Tibial artery (tissue), 4 donors: ENCODE results near the gene VASH2.
"Not testable (repeated sequence)": the region's sequence is repeated elsewhere in the genome, so short reads cannot be mapped to it uniquely, and the experiment has no call there.

Source experiments
- DNase-seq, 2 donors: peaks; one replicate each; pipeline ENCODE4 v3.0.0-alpha.2; 2019
- H3K27ac ChIP-seq, 2 donors: fragments of 200-600 bp; sonication (generic) in 1 of 2; 1 replicate in 1 of 2; 2 replicates in 1 of 2; pipeline ENCODE4 v1.5.1; 2018 to 2019; ENCODE audit warnings: mild to moderate bottlenecking in 1 of 2
- H3K27me3 ChIP-seq, 2 donors: fragments of 200-600 bp; sonication (generic) in 1 of 2; one replicate each; pipeline versions ENCODE4 v1.5.1 to v1.6.0; 2016 to 2019
- H3K36me3 ChIP-seq, 3 donors: fragments of 200-600 bp; sonication (generic) in 2 of 3; one replicate each; pipeline ENCODE4 v1.5.1; 2016 to 2019; ENCODE audit warnings: mild to moderate bottlenecking in 2 of 3
- H3K4me1 ChIP-seq, 4 donors: fragments of 200-600 bp; sonication (generic) in 2 of 4; 1 replicate in 3 of 4; 2 replicates in 1 of 4; pipeline ENCODE4 v1.5.1; 2016 to 2019
- H3K4me3 ChIP-seq, 2 donors: fragments of 200-600 bp; sonication (generic) in 1 of 2; 1 replicate in 1 of 2; 2 replicates in 1 of 2; pipeline ENCODE4 v1.5.1; 2018 to 2019; ENCODE audit warnings: mild to moderate bottlenecking in 2 of 2
- H3K9me3 ChIP-seq, 3 donors: fragments of 200-600 bp; sonication (generic) in 1 of 3; one replicate each; pipeline ENCODE4 v1.5.1; 2016 to 2019
- CTCF ChIP-seq, 2 experiments: fragments of 200-600 bp in 1 of 2; fragments of 450-650 bp in 1 of 2; IDR thresholded peaks; one replicate each; pipeline ENCODE4 v1.5.1; 2017 to 2019; ENCODE audit warnings: antibody characterized with exemption in 2 of 2, mild to moderate bottlenecking in 1 of 2, moderate library complexity in 1 of 2
- intact Hi-C: fragments of 100-400 bp; cut with DNase I; formaldehyde crosslinking; loops from one replicate; pipeline ENCODE4 v1.15.0; 2023; ENCODE audit warnings: low total_unique reads

The VASH2 gene

GRCh38 chr1:212984522-212985291 is 34.4 kb downstream of the VASH2 start:
- TF ChIP-seq CTCF (IDR thresholded peaks at IDR 0.05), result no peak
- H3K9me3 ChIP-seq, result no peaks in the 10 kb centered on the region
- no peak for DNase-seq
- peaks cover 6 to 8% (median 7%) of the 10 kb centered on the region in 3 donors for H3K36me3 ChIP-seq
- no peaks in the 10 kb centered on the region for H3K27me3 ChIP-seq
- peaks cover 0 to 16% (median 0%) of the 10 kb centered on the region in 4 donors for H3K4me1 ChIP-seq
- intact Hi-C loops, result no loop called here
- no peak overlapping the region for H3K4me3 ChIP-seq
- H3K27ac ChIP-seq, result no peak overlapping the region

- Histone ChIP-seq H3K27me3 (no peaks in the 10 kb centered on the region), H3K9me3 (no peaks in the 10 kb centered on the region), H3K4me1 (peaks cover 0 to 11% (median 0%) of the 10 kb centered on the region in 4 donors), H3K36me3 (peaks cover 9 to 13% (median 13%) of the 10 kb centered on the region in 3 donors), H3K27ac (no peak overlapping the region), H3K4me3 (no peak overlapping the region)
- no peak for TF ChIP-seq CTCF (IDR thresholded peaks at IDR 0.05)
- DNase-seq, result no peak
- intact Hi-C loops, result no loop called here
These were observed 36.2 kb downstream of the VASH2 start for GRCh38 chr1:212986551-212986950.

- DNase-seq, result no peak
- Histone ChIP-seq H3K27me3 (no peaks in the 10 kb centered on the region), H3K9me3 (no peaks in the 10 kb centered on the region), H3K4me1 (no peaks in the 10 kb centered on the region), H3K27ac (no peak overlapping the region), H3K36me3 (peaks cover 13 to 21% (median 13%) of the 10 kb centered on the region in 3 donors), H3K4me3 (no peak overlapping the region)
- intact Hi-C loops, result no loop called here
- no peak for TF ChIP-seq CTCF (IDR thresholded peaks at IDR 0.05)
These were observed 37.5 kb downstream of the VASH2 start for GRCh38 chr1:212987702-212988322.

GRCh38 chr1:212990276-212990675 is 39.9 kb downstream of the VASH2 start:
- TF ChIP-seq CTCF (IDR thresholded peaks at IDR 0.05), result no peak
- H3K36me3 ChIP-seq, result peaks cover 24 to 45% (median 27%) of the 10 kb centered on the region in 3 donors
- no peak for DNase-seq

GRCh38 chr1:212993960-212994359 is 43.6 kb downstream of the VASH2 start:
- H3K4me1 ChIP-seq, H3K4me3 ChIP-seq, H3K27ac ChIP-seq, H3K27me3 ChIP-seq, DNase-seq, H3K9me3 ChIP-seq: not testable (repeated sequence)
- intact Hi-C loops, result loop anchor here (10.0 kb wide), 1 partner anchor 179 kb away; no protein-coding TSS in a partner anchor
- peaks cover 47 to 73% (median 50%) of the 10 kb centered on the region in 3 donors for H3K36me3 ChIP-seq

More at GRCh38 chr1:212990276-212990675, 39.9 kb downstream of the VASH2 start:
- no peaks in the 10 kb centered on the region for H3K27me3 ChIP-seq
- no peaks in the 10 kb centered on the region for H3K9me3 ChIP-seq
- no peaks in the 10 kb centered on the region for H3K4me1 ChIP-seq
- intact Hi-C loops, result loop anchor here (10.0 kb wide), 1 partner anchor 175 kb away; no protein-coding TSS in a partner anchor
- no peak overlapping the region for H3K27ac ChIP-seq
- H3K4me3 ChIP-seq, result no peak overlapping the region

- intact Hi-C loops, result loop anchor here (10.0 kb wide), 1 partner anchor 180 kb away; no protein-coding TSS in a partner anchor
These were observed 44.6 kb downstream of the VASH2 start for GRCh38 chr1:212994926-212995325.

More at GRCh38 chr1:212994926-212995325, 44.6 kb downstream of the VASH2 start:
- Histone ChIP-seq H3K36me3 (peaks cover 43 to 76% (median 50%) of the 10 kb centered on the region in 3 donors), H3K4me1 (no peaks in the 10 kb centered on the region), H3K27ac (no peak overlapping the region), H3K9me3 (no peaks in the 10 kb centered on the region), H3K27me3 (no peaks in the 10 kb centered on the region), H3K4me3 (no peak overlapping the region)
- no peak for DNase-seq
- no peak for TF ChIP-seq CTCF (IDR thresholded peaks at IDR 0.05)
